GM12892 (cell line): ENCODE results near the gene GMPR2.

Source experiments
- POLR2AphosphoS5 ChIP-seq: IDR thresholded peaks from 2 replicates; pipeline ENCODE4 v1.6.1; 2011; ENCODE audit warnings: low read depth, low read length, control low read depth
- TAF1 ChIP-seq: IDR thresholded peaks from 2 replicates; pipeline ENCODE4 v1.6.1; 2011; ENCODE audit warnings: low read depth, mild to moderate bottlenecking, control low read depth, low read length, borderline replicate concordance

DNA sequence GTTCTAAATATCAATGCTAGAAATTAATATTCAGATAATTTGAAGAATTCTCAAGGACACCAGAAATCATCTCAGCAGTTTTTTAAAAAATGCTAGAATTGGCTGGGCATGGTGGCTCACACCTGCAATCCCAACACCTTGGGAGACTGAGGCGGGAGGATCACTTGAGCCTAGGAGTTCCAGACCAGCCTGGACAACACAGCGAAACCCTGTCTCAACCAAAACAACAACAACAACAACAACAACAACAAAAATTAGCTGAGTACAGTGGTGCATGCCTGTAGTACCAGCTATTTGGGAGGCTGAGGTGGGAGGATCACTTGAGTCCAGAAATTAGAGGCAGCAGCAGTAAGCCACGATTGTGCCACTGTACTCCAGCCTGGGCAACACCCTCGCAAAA, 13.6 kb upstream of the GMPR2 start:
- no peak for TF ChIP-seq TAF1
- TF ChIP-seq POLR2AphosphoS5 = no peak
